Renal cortex interstitium (tissue), 11 donors: ENCODE data around the gene FNBP1. TPM values are rescaled to one million over a fixed set of nuclear protein-coding genes. Genes with fewer than 3 reads are reported as not detected.
"Not testable (repeated sequence)": the region's sequence is repeated elsewhere in the genome, so short reads cannot be mapped to it uniquely, and the experiment has no call there.

Experiments used
- DNase-seq, 11 donors: peaks; one replicate each; pipeline ENCODE4 v3.0.0-alpha.2; 2013; ENCODE audit warnings: low read depth in 9 of 11, low spot score in 4 of 11; ENCODE audit errors: extremely low read depth in 1 of 11
- polyA plus RNA-seq, 3 donors: library from polyadenylated mRNA; unstranded; fragments of 120-200 nt; gene quantifications; one replicate each; pipeline ENCODE4 v1.2.1, GENCODE V29; 2013; ENCODE audit not compliant: insufficient read length in 3 of 3

Gene FNBP1
- polyA plus RNA-seq, 3 donors, result 48.3 to 48.7 (median 48.3) TPM

GRCh38 chr9:129910628-129911567 is 132.1 kb downstream of the FNBP1 start:
- DNase-seq, result no peak

- no peak for DNase-seq
Observed at GRCh38 chr9:129909851-129910250, 133.1 kb downstream of the FNBP1 start.

- DNase-seq, result no peak
Observed at GRCh38 chr9:129908906-129909305, 134.1 kb downstream of the FNBP1 start.

GRCh38 chr9:129907201-129907600 is 135.8 kb downstream of the FNBP1 start:
- no peak for DNase-seq

- no peak for DNase-seq
Observed at GRCh38 chr9:129906298-129906697, 136.7 kb downstream of the FNBP1 start.

GRCh38 chr9:129904734-129905133 is 138.3 kb downstream of the FNBP1 start:
- no peak for DNase-seq

GRCh38 chr9:129902740-129903134 is 140.3 kb downstream of the FNBP1 start:
- DNase-seq, result no peak

GRCh38 chr9:129901993-129902739 is 140.8 kb downstream of the FNBP1 start:
- no peak for DNase-seq

GRCh38 chr9:129900263-129901027 is 142.5 kb downstream of the FNBP1 start:
- DNase-seq, result no peak

- DNase-seq, result no peak
Observed at GRCh38 chr9:129899620-129900019, 143.4 kb downstream of the FNBP1 start.

- DNase-seq, result no peak
Observed at GRCh38 chr9:129898185-129898584, 144.8 kb downstream of the FNBP1 start.

- no peak for DNase-seq
Observed at GRCh38 chr9:129897263-129897662, 145.7 kb downstream of the FNBP1 start.

- no peak for DNase-seq
Observed at GRCh38 chr9:129895376-129896268, 147.4 kb downstream of the FNBP1 start.

GRCh38 chr9:129894120-129894823 is 148.7 kb downstream of the FNBP1 start:
- no peak for DNase-seq

GRCh38 chr9:129891569-129891968 is 151.4 kb downstream of the FNBP1 start:
- no peak for DNase-seq

GRCh38 chr9:129890718-129891299 is 152.2 kb downstream of the FNBP1 start:
- not testable (repeated sequence) for DNase-seq

GRCh38 chr9:129889941-129890717 is 152.9 kb downstream of the FNBP1 start:
- DNase-seq, result no peak
